Measurements from ENCODE around the gene ROS1. TPM values are rescaled to one million over a fixed set of nuclear protein-coding genes. Genes with fewer than 3 reads are reported as not detected.
"Not testable (repeated sequence)": the region's sequence is repeated elsewhere in the genome, so short reads cannot be mapped to it uniquely, and the experiment has no call there.

Gene ROS1
- total RNA-seq, 4 donors from 2014 or later: under 0.01 to 0.06 TPM; not detected in 2

GRCh38 chr6:117373211-117373813 lies 52.4 kb downstream of the ROS1 start:
- Histone ChIP-seq H3K36me3 (no peaks in the 10 kb centered on the region), H3K4me1 (no peaks in the 10 kb centered on the region), H3K9me3 (peaks cover 0 to 10% (median 0%) of the 10 kb centered on the region in 4 donors), H3K27me3 (no peaks in the 10 kb centered on the region), H3K27ac (replicated peaks in 1 of 4) (no peak overlapping the region), H3K4me3 (no peak overlapping the region)
- WGBS: 97% methylated on average over 23 of the region's 33 CpGs
- TF ChIP-seq POLR2A (IDR thresholded peaks at IDR 0.05; ENCODE audit: low read depth): no peak
- TF ChIP-seq EP300 (IDR thresholded peaks at IDR 0.05): no peak
- TF ChIP-seq, protein P1, sequence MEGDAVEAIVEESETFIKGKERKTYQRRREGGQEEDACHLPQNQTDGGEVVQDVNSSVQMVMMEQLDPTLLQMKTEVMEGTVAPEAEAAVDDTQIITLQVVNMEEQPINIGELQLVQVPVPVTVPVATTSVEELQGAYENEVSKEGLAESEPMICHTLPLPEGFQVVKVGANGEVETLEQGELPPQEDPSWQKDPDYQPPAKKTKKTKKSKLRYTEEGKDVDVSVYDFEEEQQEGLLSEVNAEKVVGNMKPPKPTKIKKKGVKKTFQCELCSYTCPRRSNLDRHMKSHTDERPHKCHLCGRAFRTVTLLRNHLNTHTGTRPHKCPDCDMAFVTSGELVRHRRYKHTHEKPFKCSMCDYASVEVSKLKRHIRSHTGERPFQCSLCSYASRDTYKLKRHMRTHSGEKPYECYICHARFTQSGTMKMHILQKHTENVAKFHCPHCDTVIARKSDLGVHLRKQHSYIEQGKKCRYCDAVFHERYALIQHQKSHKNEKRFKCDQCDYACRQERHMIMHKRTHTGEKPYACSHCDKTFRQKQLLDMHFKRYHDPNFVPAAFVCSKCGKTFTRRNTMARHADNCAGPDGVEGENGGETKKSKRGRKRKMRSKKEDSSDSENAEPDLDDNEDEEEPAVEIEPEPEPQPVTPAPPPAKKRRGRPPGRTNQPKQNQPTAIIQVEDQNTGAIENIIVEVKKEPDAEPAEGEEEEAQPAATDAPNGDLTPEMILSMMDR (IDR thresholded peaks at IDR 0.05): no peak
- no peak for TF ChIP-seq POLR2AphosphoS5 (IDR thresholded peaks at IDR 0.05)
- no peak for DNase-seq (ENCODE audit: extremely low spot score)
- intact Hi-C loops (cut with DNase I): no loop called here

GRCh38 chr6:117372289-117372688 lies 53.5 kb downstream of the ROS1 start:
- H3K36me3 ChIP-seq; H3K27ac ChIP-seq (replicated peaks in 1 of 4); intact Hi-C loops (cut with DNase I); DNase-seq (ENCODE audit: extremely low spot score); H3K27me3 ChIP-seq; H3K4me1 ChIP-seq; H3K4me3 ChIP-seq: not testable (repeated sequence)
- 83% methylated on average over 8 of the region's 8 CpGs for WGBS
- peaks cover 0 to 10% (median 0%) of the 10 kb centered on the region in 4 donors for H3K9me3 ChIP-seq

GRCh38 chr6:117371492-117371891 lies 54.2 kb downstream of the ROS1 start:
- Histone ChIP-seq H3K9me3 (peaks cover 0 to 10% (median 0%) of the 10 kb centered on the region in 4 donors), H3K36me3 (no peaks in the 10 kb centered on the region), H3K27ac (replicated peaks in 1 of 4) (no peak overlapping the region), H3K4me1 (no peaks in the 10 kb centered on the region), H3K27me3 (no peaks in the 10 kb centered on the region), H3K4me3 (no peak overlapping the region)
- DNase-seq (ENCODE audit: extremely low spot score): no peak
- intact Hi-C loops (cut with DNase I): no loop called here
- TF ChIP-seq POLR2A (IDR thresholded peaks at IDR 0.05; ENCODE audit: low read depth) (no peak), EP300 (IDR thresholded peaks at IDR 0.05) (no peak)
- WGBS: 84% methylated on average over 3 of the region's 4 CpGs

DNA sequence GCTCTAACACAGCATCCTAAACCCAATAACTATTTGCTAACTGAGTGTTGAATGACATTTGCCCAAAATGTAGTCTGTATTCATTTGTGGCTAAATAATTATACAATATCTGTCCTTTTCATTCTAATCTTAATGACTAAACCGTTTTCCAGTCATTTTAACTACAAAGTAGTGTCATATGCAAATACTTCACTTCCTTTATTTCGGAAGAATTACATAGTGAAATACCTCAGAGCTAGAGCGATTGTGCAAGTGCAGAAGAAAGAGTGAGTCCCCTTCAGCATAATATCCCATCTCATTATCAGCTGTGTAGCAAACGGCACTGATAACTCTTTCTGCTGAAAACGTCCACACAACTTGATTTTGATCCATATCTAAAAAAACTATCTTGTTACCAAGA lies 66.2 kb downstream of the ROS1 start:
- H3K4me1 ChIP-seq: no peaks in the 10 kb centered on the region
- intact Hi-C loops (cut with DNase I): no loop called here
- no peaks in the 10 kb centered on the region for H3K36me3 ChIP-seq
- no peak overlapping the region for H3K4me3 ChIP-seq
- no peaks in the 10 kb centered on the region for H3K27me3 ChIP-seq
- TF ChIP-seq POLR2AphosphoS5 (IDR thresholded peaks at IDR 0.05) (no peak), POLR2A (IDR thresholded peaks at IDR 0.05; ENCODE audit: low read depth) (no peak), EP300 (IDR thresholded peaks at IDR 0.05) (no peak)
- TF ChIP-seq, protein P1 (IDR thresholded peaks at IDR 0.05): no peak
- no peak for DNase-seq (ENCODE audit: extremely low spot score)
- H3K9me3 ChIP-seq: no peaks in the 10 kb centered on the region
- no peak overlapping the region for H3K27ac ChIP-seq (replicated peaks in 1 of 4)
- WGBS: 77% methylated on average over 5 of the region's 5 CpGs

GRCh38 chr6:117354671-117355070 lies 71.1 kb downstream of the ROS1 start:
- no peak for DNase-seq (ENCODE audit: extremely low spot score)
- H3K4me1 ChIP-seq: no peaks in the 10 kb centered on the region
- no peaks in the 10 kb centered on the region for H3K9me3 ChIP-seq
- intact Hi-C loops (cut with DNase I): no loop called here
- H3K36me3 ChIP-seq: no peaks in the 10 kb centered on the region
- WGBS: 90% methylated on average over 1 of the region's 1 CpG
- H3K27me3 ChIP-seq: no peaks in the 10 kb centered on the region
- H3K4me3 ChIP-seq: no peak overlapping the region
- TF ChIP-seq POLR2A (IDR thresholded peaks at IDR 0.05; ENCODE audit: low read depth): no peak
- TF ChIP-seq EP300 (IDR thresholded peaks at IDR 0.05): no peak
- TF ChIP-seq POLR2AphosphoS5 (IDR thresholded peaks at IDR 0.05): no peak
- TF ChIP-seq, protein P1 (IDR thresholded peaks at IDR 0.05): no peak
- no peak overlapping the region for H3K27ac ChIP-seq (replicated peaks in 1 of 4)
